ENCODE measurements around the gene PSME1. TPM values are rescaled to one million over a fixed set of nuclear protein-coding genes. Genes with fewer than 3 reads are reported as not detected.

Gene PSME1
- total RNA-seq, 2 experiments from 2014 or later, result 149 to 187 TPM

DNA sequence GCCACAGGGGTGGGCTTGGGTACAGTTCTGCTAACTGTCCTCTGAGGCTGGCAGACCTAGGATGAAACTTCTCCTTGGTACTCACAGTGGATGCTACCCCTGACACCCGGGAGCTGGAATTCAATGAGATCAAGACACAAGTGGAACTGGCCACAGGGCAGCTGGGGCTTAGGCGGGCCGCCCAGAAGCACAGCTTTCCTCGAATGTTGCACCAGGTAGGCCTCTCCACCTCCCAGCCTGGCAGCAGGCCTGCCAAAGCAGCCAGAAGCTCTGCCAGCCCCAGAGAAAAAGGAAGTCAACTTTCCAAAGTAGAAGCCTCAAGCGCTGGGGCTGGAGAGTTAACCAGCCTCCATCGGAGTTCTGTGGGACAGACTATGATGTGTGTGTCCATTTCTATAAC is 18.8 kb upstream of the PSME1 start:
- H3K9me2 ChIP-seq (ENCODE audit: insufficient read depth, low read length), result no peaks in the 10 kb centered on the region
- no peak overlapping the region for H2AFZ ChIP-seq (ENCODE audit: low read length)
- no TSS peak for BruUV-seq (replicated peaks)
- DNase-seq (ENCODE audit: low spot score), result no peak
- H3K4me3 ChIP-seq (ENCODE audit: low read depth, low read length, poor library complexity, severe bottlenecking), result no peak overlapping the region
- POLR2A ChIA-PET, result interaction anchor here (1.1 to 4.2 kb wide), 3 partner anchors 10 to 24 kb away, joined by 3 to 64 read pairs (median 3); partner anchors contain the start of genes EMC9 and PCK2
- TF ChIP-seq, protein P1, sequence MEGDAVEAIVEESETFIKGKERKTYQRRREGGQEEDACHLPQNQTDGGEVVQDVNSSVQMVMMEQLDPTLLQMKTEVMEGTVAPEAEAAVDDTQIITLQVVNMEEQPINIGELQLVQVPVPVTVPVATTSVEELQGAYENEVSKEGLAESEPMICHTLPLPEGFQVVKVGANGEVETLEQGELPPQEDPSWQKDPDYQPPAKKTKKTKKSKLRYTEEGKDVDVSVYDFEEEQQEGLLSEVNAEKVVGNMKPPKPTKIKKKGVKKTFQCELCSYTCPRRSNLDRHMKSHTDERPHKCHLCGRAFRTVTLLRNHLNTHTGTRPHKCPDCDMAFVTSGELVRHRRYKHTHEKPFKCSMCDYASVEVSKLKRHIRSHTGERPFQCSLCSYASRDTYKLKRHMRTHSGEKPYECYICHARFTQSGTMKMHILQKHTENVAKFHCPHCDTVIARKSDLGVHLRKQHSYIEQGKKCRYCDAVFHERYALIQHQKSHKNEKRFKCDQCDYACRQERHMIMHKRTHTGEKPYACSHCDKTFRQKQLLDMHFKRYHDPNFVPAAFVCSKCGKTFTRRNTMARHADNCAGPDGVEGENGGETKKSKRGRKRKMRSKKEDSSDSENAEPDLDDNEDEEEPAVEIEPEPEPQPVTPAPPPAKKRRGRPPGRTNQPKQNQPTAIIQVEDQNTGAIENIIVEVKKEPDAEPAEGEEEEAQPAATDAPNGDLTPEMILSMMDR (conservative IDR thresholded peaks at IDR 0.05; ENCODE audit: low read length), result no peak
- TF ChIP-seq EZH2phosphoT487 (IDR thresholded peaks at IDR 0.05; ENCODE audit: borderline replicate concordance, low read depth, low read length), result no peak
- H3K27ac ChIP-seq (ENCODE audit: low read depth, low read length, poor library complexity, severe bottlenecking), result no peak overlapping the region
- peaks cover 15% of the 10 kb centered on the region for H3K4me1 ChIP-seq (ENCODE audit: insufficient read depth, low read length, poor library complexity, severe bottlenecking)
- intact Hi-C loops (cut with micrococcal nuclease; ENCODE audit: unreplicated experiment), result no loop called here
- H3K36me3 ChIP-seq (ENCODE audit: insufficient read depth, low read length), result peaks cover 50% of the 10 kb centered on the region
- H4K20me1 ChIP-seq (ENCODE audit: insufficient read depth, low read length), result no peaks in the 10 kb centered on the region
- peak overlapping the region; percentile 95; the same call in 1 of the 2 replicates for H3K4me2 ChIP-seq (ENCODE audit: low read length)
- peaks cover 8% of the 10 kb centered on the region; the same call in 1 of the 2 replicates for H3K79me2 ChIP-seq (ENCODE audit: insufficient read depth, low read depth, low read length)
- H3K9me3 ChIP-seq (ENCODE audit: low read length), result no peaks in the 10 kb centered on the region
- CTCF ChIA-PET (ENCODE audit: unreplicated experiment), result no interaction called here

DNA sequence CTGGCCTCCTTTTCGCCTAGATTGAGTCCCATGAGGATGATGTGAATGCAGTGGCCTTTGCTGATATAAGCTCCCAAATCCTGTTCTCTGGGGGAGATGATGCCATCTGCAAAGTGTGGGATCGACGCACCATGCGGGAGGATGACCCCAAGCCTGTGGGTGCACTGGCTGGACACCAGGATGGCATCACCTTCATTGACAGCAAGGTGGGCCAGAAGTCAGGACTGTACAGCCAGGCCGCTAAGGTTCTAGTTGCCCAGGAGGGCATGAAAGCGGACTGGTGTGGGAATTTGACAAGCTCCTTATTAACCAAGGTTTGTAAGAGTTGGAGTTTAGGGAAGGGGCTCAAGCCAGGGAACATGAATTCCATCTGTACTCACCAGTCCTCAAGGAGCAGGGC is 16.3 kb upstream of the PSME1 start:
- CTCF ChIA-PET (ENCODE audit: unreplicated experiment), result no interaction called here
- Histone ChIP-seq H3K36me3 (ENCODE audit: insufficient read depth, low read length) (peaks cover 65% of the 10 kb centered on the region), H3K4me1 (ENCODE audit: insufficient read depth, low read length, poor library complexity, severe bottlenecking) (peaks cover 11% of the 10 kb centered on the region), H2AFZ (ENCODE audit: low read length) (no peak overlapping the region), H3K27ac (ENCODE audit: low read depth, low read length, poor library complexity, severe bottlenecking) (no peak overlapping the region), H4K20me1 (ENCODE audit: insufficient read depth, low read length) (no peaks in the 10 kb centered on the region), H3K9me3 (ENCODE audit: low read length) (no peaks in the 10 kb centered on the region), H3K9me2 (ENCODE audit: insufficient read depth, low read length) (no peaks in the 10 kb centered on the region), H3K79me2 (ENCODE audit: insufficient read depth, low read depth, low read length) (peaks cover 8% of the 10 kb centered on the region; the same call in 1 of the 2 replicates), H3K4me2 (ENCODE audit: low read length) (no peak overlapping the region), H3K4me3 (ENCODE audit: low read depth, low read length, poor library complexity, severe bottlenecking) (no peak overlapping the region)
- no TSS peak for BruUV-seq (replicated peaks)
- POLR2A ChIA-PET, result interaction anchor here (0.6 kb wide), 1 partner anchor 15 kb away, joined by 3 read pairs; no protein-coding TSS in a partner anchor
- TF ChIP-seq, protein P1 (conservative IDR thresholded peaks at IDR 0.05; ENCODE audit: low read length), result no peak
- TF ChIP-seq EZH2phosphoT487 (IDR thresholded peaks at IDR 0.05; ENCODE audit: borderline replicate concordance, low read depth, low read length), result no peak
- intact Hi-C loops (cut with micrococcal nuclease; ENCODE audit: unreplicated experiment), result no loop called here
- no peak for DNase-seq (ENCODE audit: low spot score)

DNA sequence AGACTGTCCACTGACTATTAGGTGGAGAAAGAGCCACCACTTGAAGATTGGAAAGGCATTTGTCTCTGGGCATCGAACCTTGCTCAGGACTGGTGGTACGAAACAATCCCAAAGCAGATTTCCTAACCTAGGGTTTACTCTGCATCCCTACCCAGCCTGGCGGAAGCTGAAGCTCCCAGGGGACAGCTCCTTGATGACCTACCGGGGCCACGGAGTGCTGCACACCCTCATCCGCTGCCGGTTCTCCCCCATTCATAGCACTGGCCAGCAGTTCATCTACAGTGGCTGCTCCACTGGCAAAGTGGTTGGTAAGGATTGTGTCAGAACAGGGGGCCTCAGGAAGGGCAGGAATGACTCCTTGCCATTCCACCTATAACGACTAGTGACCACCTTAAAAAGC is 14.8 kb upstream of the PSME1 start:
- Histone ChIP-seq H4K20me1 (ENCODE audit: insufficient read depth, low read length) (no peaks in the 10 kb centered on the region), H3K9me3 (ENCODE audit: low read length) (no peaks in the 10 kb centered on the region), H3K9me2 (ENCODE audit: insufficient read depth, low read length) (no peaks in the 10 kb centered on the region), H3K27ac (ENCODE audit: low read depth, low read length, poor library complexity, severe bottlenecking) (no peak overlapping the region), H3K4me2 (ENCODE audit: low read length) (no peak overlapping the region), H3K4me3 (ENCODE audit: low read depth, low read length, poor library complexity, severe bottlenecking) (no peak overlapping the region), H3K36me3 (ENCODE audit: insufficient read depth, low read length) (peaks cover 65% of the 10 kb centered on the region), H3K79me2 (ENCODE audit: insufficient read depth, low read depth, low read length) (no peaks in the 10 kb centered on the region), H3K4me1 (ENCODE audit: insufficient read depth, low read length, poor library complexity, severe bottlenecking) (peaks cover 2% of the 10 kb centered on the region), H2AFZ (ENCODE audit: low read length) (no peak overlapping the region)
- POLR2A ChIA-PET, result interaction anchor here (0.7 kb wide), 1 partner anchor 14 kb away, joined by 3 read pairs; no protein-coding TSS in a partner anchor
- DNase-seq (ENCODE audit: low spot score), result no peak
- no TSS peak for BruUV-seq (replicated peaks)
- CTCF ChIA-PET (ENCODE audit: unreplicated experiment), result no interaction called here
- intact Hi-C loops (cut with micrococcal nuclease; ENCODE audit: unreplicated experiment), result no loop called here
- no peak for TF ChIP-seq EZH2phosphoT487 (IDR thresholded peaks at IDR 0.05; ENCODE audit: borderline replicate concordance, low read depth, low read length)
- TF ChIP-seq, protein P1 (conservative IDR thresholded peaks at IDR 0.05; ENCODE audit: low read length), result no peak
